GM12801 (cell line): Measurements from ENCODE around the gene SUFU.

Experiments
- TF ChIP-seq, protein P1 (sequence below): IDR thresholded peaks from one replicate; pipeline ENCODE4 v1.5.1; 2011; ENCODE audit warnings: control low read depth; ENCODE audit not compliant: insufficient read length; ENCODE audit errors: extremely low read depth

Gene SUFU

DNA sequence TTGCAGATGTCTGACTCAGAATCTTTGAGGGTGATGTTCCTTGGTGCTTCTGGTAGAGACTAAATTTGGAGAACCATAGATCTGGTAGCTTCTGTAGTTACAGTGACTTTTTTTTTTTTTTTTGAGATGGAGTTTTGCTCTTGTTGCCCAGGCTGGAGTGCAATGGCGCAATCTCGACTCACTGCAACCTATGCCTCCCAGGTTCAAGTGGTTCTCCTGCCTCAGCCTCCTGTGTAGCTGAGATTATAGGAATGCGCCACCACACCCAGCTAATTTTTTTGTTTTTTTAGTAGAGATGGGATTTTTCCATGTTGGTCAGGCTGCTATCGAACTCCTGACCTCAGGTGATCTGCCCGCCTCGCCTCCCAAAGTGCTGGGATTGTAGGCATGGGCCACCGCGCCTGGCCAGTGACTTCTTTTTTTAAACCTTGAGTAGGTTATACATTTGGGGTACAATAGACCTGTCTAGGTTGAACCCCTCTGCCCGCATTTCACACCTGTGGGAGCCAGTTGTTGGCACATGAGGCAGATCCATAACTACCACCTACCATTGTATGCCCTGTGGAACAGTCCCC is 47.0 kb downstream of the SUFU start:
- TF ChIP-seq, protein P1, sequence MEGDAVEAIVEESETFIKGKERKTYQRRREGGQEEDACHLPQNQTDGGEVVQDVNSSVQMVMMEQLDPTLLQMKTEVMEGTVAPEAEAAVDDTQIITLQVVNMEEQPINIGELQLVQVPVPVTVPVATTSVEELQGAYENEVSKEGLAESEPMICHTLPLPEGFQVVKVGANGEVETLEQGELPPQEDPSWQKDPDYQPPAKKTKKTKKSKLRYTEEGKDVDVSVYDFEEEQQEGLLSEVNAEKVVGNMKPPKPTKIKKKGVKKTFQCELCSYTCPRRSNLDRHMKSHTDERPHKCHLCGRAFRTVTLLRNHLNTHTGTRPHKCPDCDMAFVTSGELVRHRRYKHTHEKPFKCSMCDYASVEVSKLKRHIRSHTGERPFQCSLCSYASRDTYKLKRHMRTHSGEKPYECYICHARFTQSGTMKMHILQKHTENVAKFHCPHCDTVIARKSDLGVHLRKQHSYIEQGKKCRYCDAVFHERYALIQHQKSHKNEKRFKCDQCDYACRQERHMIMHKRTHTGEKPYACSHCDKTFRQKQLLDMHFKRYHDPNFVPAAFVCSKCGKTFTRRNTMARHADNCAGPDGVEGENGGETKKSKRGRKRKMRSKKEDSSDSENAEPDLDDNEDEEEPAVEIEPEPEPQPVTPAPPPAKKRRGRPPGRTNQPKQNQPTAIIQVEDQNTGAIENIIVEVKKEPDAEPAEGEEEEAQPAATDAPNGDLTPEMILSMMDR, result no peak

DNA sequence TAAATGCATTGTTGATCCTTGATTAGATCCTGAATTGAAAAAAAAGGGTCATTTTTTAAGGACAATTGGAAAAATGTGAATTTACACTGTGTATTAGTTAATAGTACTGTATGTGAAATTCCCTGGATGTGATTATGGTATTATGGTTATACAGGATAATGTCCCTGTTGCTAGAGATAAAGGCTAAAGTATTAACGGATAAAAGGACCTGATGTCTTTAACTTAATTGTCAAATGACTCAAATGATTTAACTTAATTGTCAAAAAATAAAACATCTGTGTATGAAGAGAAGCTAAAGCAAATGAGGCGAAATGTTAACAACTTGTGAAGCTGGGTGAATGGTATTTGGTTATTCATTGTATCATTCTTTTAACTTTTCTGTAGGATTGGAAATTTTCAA is 48.8 kb downstream of the SUFU start:
- TF ChIP-seq, protein P1, result no peak

DNA sequence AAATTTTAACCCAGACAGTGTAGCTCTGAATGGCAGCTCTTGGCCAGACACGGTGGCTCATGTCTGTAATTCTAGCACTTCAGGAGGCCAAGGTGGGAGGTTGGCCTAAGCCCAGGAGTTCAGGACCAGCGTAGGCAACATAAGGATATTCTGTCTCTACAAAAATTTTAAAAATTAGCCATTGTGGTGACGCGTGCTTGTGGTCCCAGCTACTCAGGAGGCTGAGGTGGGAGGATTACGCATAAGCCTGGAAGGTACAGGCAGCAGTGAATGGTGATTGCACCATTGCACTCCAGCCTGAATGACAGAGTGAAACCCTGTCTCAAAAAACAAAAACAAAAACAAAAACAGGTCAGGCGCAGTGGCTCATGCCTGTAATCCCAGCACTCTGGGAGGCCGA is 50.0 kb downstream of the SUFU start:
- TF ChIP-seq, protein P1, result no peak

DNA sequence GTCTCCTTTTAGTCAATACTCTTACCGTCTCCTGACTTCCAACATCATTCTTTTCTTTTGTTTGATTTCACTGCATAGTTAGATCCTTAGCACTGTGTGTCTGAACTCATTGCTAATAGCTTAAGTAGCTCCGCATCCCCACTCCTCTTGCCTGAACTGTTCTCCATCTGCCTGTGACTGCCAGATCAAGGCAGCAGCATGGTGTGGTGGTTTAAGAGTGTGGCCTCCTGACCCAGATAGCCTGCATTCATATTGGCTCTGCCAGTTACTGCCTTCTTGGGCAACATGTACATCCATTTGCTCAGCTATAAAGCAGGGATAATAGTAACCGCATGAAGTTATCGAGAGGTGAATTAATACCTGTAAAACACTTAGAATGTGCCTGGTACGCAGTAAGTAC is 50.8 kb downstream of the SUFU start:
- TF ChIP-seq, protein P1, result no peak

DNA sequence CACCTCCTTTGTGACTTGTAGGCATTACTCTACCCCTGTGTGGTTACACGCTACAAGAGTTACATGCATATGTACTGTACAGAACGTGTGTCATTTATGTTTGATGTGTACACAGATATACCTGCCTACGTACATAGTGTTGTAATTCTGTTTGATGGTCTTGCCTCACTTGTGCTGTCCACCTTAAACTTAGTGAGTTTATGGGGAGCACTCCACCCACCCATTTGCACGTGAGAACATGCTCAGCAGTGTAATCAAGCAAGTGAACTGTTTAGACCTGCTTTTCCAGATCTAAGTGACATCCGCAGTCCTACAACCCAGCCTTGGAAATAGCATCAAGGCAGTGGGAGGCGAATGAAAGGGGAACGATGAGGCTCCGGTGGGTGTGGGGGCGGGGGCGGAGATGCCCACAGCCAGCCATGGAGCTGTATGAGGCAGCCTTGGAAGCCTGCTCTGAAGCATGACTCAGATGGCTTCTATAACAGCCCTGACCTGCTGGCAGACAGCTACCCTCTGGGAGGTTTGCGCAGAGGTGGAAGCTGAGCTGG is 52.1 kb downstream of the SUFU start:
- TF ChIP-seq, protein P1, result no peak

DNA sequence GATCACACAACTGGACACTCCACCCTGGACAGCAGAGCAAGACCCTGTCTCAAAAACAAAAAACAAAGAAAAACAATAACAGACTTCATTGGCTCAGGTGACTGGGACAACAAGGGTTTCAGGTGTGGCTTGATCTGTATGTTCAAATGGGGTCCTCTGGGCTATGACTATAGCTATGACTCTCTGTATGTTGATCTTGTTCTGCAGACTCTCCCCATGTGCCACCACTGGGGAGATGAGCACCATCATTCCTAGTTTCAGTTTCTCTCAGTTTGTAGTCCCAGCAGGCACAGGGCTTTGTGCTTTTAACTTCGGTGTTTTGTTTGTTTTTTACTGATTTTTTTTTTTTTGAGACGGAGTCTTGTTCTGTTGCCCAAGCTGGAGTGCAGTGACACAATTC is 53.8 kb downstream of the SUFU start:
- TF ChIP-seq, protein P1, result no peak

DNA sequence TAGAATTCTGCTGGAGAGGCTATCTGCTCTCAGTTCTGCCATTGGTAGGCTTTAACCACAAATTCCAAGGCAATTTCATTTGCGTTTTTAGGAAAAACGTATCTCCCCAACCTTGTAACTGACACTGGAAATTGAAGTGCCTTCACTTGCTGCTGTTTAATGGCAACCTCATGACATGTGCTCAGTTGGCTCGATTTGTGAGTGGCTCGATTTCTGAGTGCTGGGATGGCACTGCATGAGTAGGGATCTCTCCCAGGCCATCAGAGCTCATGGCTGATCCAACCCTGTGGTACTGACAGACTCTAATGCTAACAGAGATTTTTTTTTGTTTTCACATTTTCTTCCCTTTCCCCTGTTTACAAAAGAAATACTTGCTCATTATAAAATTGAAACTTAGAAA is 56.0 kb downstream of the SUFU start:
- TF ChIP-seq, protein P1, result no peak
